ENCODE data around the gene NFATC2. TPM values are rescaled to one million over a fixed set of nuclear protein-coding genes. Genes with fewer than 3 reads are reported as not detected.

NFATC2 gene
- total RNA-seq, 3 donors from 2014 or later = 6.2 to 7.3 (median 7.2) TPM

DNA sequence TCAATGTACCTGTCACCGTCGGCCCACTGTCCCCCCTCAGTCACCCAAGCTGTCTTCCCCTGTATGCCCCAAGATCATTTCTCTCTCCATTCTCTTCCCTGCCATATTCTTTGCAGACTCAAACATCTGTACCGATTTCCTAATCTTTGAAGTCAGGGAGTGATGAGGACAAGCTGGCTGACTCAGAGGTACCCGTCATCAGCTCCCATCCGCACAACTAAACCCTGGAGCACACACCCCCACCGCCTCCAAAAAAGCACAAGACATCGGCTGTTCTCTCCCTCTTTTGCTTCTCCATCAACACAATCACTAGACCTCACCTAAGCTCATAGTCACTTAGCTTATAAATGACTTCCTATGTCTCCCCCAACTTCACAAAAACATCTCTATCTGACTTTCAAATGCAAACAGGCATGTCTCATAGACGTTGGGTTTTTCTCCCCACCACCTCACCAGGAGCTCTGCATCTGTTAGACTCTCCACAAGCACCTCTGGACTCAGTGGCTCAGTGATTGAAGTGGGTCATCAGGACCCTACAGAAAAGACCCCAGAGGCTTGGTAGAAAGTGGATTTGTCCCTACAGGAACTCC is 11.5 kb upstream of the NFATC2 start:
- ATAC-seq = no peak
- TF ChIP-seq, protein P1, sequence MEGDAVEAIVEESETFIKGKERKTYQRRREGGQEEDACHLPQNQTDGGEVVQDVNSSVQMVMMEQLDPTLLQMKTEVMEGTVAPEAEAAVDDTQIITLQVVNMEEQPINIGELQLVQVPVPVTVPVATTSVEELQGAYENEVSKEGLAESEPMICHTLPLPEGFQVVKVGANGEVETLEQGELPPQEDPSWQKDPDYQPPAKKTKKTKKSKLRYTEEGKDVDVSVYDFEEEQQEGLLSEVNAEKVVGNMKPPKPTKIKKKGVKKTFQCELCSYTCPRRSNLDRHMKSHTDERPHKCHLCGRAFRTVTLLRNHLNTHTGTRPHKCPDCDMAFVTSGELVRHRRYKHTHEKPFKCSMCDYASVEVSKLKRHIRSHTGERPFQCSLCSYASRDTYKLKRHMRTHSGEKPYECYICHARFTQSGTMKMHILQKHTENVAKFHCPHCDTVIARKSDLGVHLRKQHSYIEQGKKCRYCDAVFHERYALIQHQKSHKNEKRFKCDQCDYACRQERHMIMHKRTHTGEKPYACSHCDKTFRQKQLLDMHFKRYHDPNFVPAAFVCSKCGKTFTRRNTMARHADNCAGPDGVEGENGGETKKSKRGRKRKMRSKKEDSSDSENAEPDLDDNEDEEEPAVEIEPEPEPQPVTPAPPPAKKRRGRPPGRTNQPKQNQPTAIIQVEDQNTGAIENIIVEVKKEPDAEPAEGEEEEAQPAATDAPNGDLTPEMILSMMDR (IDR thresholded peaks at IDR 0.05) = no peak
- H3K4me3 ChIP-seq = no peak overlapping the region

DNA sequence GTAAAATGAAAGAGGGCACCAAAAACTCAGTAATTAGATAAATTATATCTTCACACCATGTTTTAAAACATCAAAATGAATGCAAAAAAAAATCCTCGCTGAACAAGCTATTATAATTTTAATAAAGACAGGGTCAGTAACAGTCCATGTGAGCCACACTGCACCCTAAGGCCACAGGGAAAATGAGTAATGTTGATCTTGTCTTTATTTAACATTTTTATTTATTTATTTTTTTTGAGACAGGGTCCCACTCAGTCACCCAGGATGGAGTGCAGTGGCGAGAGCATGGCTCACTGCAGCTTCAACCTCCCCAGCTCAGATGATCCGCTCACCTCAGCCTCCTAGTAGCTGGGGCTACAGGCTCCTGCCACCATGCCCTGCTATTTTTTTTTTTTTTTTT is 8.7 kb upstream of the NFATC2 start:
- intact Hi-C loops (cut with DNase I, micrococcal nuclease) = no loop called here
- DNase-seq (no peak), ATAC-seq (no peak)
- Histone ChIP-seq H3K36me3 (ENCODE audit: low read depth) (no peaks in the 10 kb centered on the region), H3K9me3 (no peaks in the 10 kb centered on the region), H3K4me1 (ENCODE audit: low read depth) (no peaks in the 10 kb centered on the region), H3K4me3 (no peak overlapping the region)
- TF ChIP-seq, protein P1 (IDR thresholded peaks at IDR 0.05) = no peak

More for the DNA sequence above, 11.5 kb upstream of the NFATC2 start:
- Histone ChIP-seq H3K36me3 (ENCODE audit: low read depth) (no peaks in the 10 kb centered on the region), H3K4me1 (ENCODE audit: low read depth) (no peaks in the 10 kb centered on the region), H3K9me3 (no peaks in the 10 kb centered on the region)
- intact Hi-C loops (cut with DNase I, micrococcal nuclease) = no loop called here
- no peak for DNase-seq

DNA sequence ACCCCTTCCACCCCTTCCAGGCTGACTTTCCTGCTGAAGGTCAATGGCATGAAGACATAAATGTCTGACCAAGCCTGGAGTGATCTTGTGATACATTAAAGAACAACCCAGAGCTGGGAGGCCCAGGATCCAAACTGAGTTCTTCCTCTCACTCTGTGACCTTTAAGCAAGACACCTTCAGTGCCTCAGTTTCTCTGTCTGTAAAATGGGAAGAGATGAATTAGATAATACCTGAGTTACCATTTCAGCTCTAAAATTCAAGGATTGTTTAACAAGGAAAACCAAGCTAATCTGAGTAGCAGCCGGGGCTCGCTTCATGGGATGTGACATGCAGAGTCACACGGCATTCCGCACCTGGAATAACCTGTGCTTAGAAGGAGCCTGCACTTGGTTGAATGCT is 7.0 kb upstream of the NFATC2 start:
- no peaks in the 10 kb centered on the region for H3K9me3 ChIP-seq
- H3K4me1 ChIP-seq (ENCODE audit: low read depth) = no peaks in the 10 kb centered on the region
- ATAC-seq = no peak
- intact Hi-C loops (cut with DNase I, micrococcal nuclease) = no loop called here
- no peak for DNase-seq
- TF ChIP-seq, protein P1 (IDR thresholded peaks at IDR 0.05) = no peak
- no peaks in the 10 kb centered on the region for H3K36me3 ChIP-seq (ENCODE audit: low read depth)
- H3K4me3 ChIP-seq = no peak overlapping the region

DNA sequence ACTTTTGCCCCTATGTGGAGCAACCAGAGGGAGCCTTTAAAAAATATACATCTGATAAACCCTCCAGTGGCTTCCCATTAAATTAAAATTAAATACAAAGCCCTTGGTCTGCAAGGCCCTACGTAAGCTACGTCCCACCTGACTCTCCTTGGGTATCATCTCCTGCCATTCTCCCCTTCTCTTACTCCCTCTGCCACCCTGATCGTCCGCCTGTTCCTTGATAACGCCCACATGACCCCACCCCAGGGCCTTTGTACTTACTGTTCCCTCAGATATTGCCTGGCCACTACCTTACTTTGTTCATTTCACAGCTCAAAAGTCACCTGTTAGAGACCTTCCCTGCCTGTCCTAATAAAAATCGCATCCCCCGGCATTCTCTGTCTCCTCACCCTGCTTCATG is 5.4 kb upstream of the NFATC2 start:
- TF ChIP-seq, protein P1 (IDR thresholded peaks at IDR 0.05) = no peak
- ATAC-seq (no peak), DNase-seq (no peak)
- no peaks in the 10 kb centered on the region for H3K9me3 ChIP-seq
- no peaks in the 10 kb centered on the region for H3K36me3 ChIP-seq (ENCODE audit: low read depth)
- H3K4me1 ChIP-seq (ENCODE audit: low read depth) = peaks cover 2% of the 10 kb centered on the region
- H3K4me3 ChIP-seq = no peak overlapping the region
- intact Hi-C loops (cut with DNase I, micrococcal nuclease) = no loop called here

DNA sequence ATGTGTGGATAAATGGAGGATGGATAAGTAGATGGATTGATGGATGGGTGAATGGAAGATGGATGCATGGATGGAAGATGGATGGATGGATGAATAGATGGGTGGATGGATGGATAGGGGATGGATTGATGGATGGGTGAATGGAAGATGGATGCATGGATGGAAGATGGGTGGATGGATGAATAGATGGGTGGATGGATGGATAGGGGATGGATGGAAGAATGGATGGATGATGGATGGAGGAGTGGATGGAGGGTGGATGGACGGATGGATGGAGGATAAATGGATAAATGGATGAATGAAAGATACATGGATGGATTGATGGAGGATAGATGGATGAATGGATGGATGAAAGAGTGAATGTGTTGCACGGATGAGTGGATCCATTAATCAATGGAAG is 3.0 kb upstream of the NFATC2 start:
- no peaks in the 10 kb centered on the region for H3K9me3 ChIP-seq
- no peak overlapping the region for H3K4me3 ChIP-seq
- H3K4me1 ChIP-seq (ENCODE audit: low read depth) = peaks cover 15% of the 10 kb centered on the region
- intact Hi-C loops (cut with DNase I, micrococcal nuclease) = no loop called here
- no peaks in the 10 kb centered on the region for H3K36me3 ChIP-seq (ENCODE audit: low read depth)
- no peak for ATAC-seq
- no peak for DNase-seq
- TF ChIP-seq, protein P1 (IDR thresholded peaks at IDR 0.05) = no peak

DNA sequence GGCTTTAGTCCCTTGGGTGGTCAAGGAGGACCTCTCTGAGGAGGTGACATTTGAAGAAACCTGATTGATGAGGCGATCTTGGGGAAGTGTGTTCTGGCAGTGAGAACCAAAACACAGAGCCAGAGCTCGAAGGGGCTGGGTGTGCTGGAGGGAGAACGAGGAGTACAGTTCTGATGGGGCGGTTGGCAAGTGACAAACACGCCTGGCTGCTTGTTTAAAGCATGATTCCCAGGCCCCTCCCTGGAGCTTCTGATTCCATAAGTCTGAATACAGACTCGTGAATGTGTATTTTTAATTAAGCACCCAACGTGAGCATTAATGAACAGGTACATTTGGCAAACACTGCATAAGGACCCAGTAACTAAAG is 886 bp upstream of the NFATC2 start:
- H3K9me3 ChIP-seq = no peaks in the 10 kb centered on the region
- H3K4me1 ChIP-seq (ENCODE audit: low read depth) = peaks cover 15% of the 10 kb centered on the region
- DNase-seq = no peak
- TF ChIP-seq, protein P1 (IDR thresholded peaks at IDR 0.05) = no peak
- intact Hi-C loops (cut with DNase I, micrococcal nuclease) = no loop called here
- ATAC-seq = no peak
- no peaks in the 10 kb centered on the region for H3K36me3 ChIP-seq (ENCODE audit: low read depth)
- H3K4me3 ChIP-seq = no peak overlapping the region

Data from mucosa of descending colon (tissue), 3 donors.